Panc1 (cell line): Measurements from ENCODE around the gene HNRNPU. TPM values are rescaled to one million over a fixed set of nuclear protein-coding genes. Genes with fewer than 3 reads are reported as not detected.

ENCODE experiments used
- ATAC-seq: fragments of 200-7000 bp; cut with Tn5 transposase; 2 replicates; pipeline ENCODE4 v1.9.1; 2020; ENCODE audit warnings: mild to moderate bottlenecking, moderate library complexity
- BruUV-seq: library from RNA; stranded (reverse); fragments of 400-500 nt; replicated peaks from 2 replicates; lab custom pipeline; 2021; lab: Mats Ljungman, UMichigan
- CTCF ChIA-PET: fragments of 300-600 bp; sonication (Branson Sonifier 250); formaldehyde crosslinking; loops from one replicate; lab custom pipeline; 2022; ENCODE audit warnings: antibody characterized with exemption; lab: Charles Lee
- POLR2A ChIA-PET: fragments of 300-600 bp; sonication (Branson Sonifier 250); formaldehyde crosslinking; loops from one replicate; lab custom pipeline; 2022; ENCODE audit warnings: antibody characterized with exemption; lab: Charles Lee
- DNase-seq: peaks from one replicate; pipeline ENCODE4 v3.0.0-alpha.2; 2010; ENCODE audit warnings: low read depth, low spot score
- H3K27ac ChIP-seq: 2 replicates; pipeline ENCODE4 v1.5.1; 2011; ENCODE audit warnings: mild to moderate bottlenecking, low read length, inconsistent platforms
- H3K27me3 ChIP-seq: fragments of 200-500 bp; sonication (Bioruptor generic); 2 replicates; pipeline ENCODE4 v1.6.0; 2014; ENCODE audit warnings: low read length, inconsistent platforms; ENCODE audit not compliant: control insufficient read depth, insufficient read depth
- H3K36me3 ChIP-seq: fragments of 200-500 bp; sonication (Bioruptor generic); 2 replicates; pipeline ENCODE4 v1.5.1; 2014; ENCODE audit warnings: inconsistent platforms, mild to moderate bottlenecking, low read length, moderate library complexity; ENCODE audit not compliant: control insufficient read depth, insufficient read depth
- H3K4me1 ChIP-seq: 2 replicates; pipeline ENCODE4 v1.5.1; 2011; ENCODE audit warnings: inconsistent platforms, mild to moderate bottlenecking, low read length, moderate library complexity; ENCODE audit not compliant: control insufficient read depth, insufficient read depth
- H3K4me3 ChIP-seq, 2 experiments: 2 replicates each; pipeline ENCODE4 v1.5.1; 2011 to 2012; ENCODE audit warnings: low read depth in 2 of 2, low read length in 2 of 2, mild to moderate bottlenecking in 2 of 2, inconsistent platforms in 1 of 2, moderate library complexity in 1 of 2
- H3K9me3 ChIP-seq: fragments of 200-500 bp; sonication (Bioruptor generic); 2 replicates; pipeline ENCODE4 v1.5.1; 2014; ENCODE audit warnings: low read depth, mild to moderate bottlenecking, inconsistent platforms, low read length, moderate library complexity; ENCODE audit not compliant: control insufficient read depth, insufficient read depth
- POLR2AphosphoS5 ChIP-seq: IDR thresholded peaks from 2 replicates; pipeline ENCODE4 v1.6.1; 2012; ENCODE audit warnings: mild to moderate bottlenecking, low read depth, low read length, moderate library complexity
- REST ChIP-seq, 2 experiments: IDR thresholded peaks; 2 replicates each; pipeline ENCODE4 v1.6.1; 2011 to 2012; ENCODE audit warnings: low read depth in 2 of 2, control low read depth in 1 of 2, low read length in 1 of 2, mild to moderate bottlenecking in 1 of 2, moderate library complexity in 1 of 2; ENCODE audit not compliant: insufficient read depth in 1 of 2
- SIN3A ChIP-seq: IDR thresholded peaks from 2 replicates; pipeline ENCODE4 v1.6.1; 2012; ENCODE audit warnings: low read depth, mild to moderate bottlenecking, low read length, moderate library complexity, borderline replicate concordance; ENCODE audit not compliant: insufficient read depth
- TCF7L2 ChIP-seq: IDR thresholded peaks from 2 replicates; pipeline ENCODE4 v1.6.1; 2011; ENCODE audit warnings: mild to moderate bottlenecking, low read depth, low read length, inconsistent platforms
- in situ Hi-C: cut with HindIII; loops from 2 replicates; pipeline ENCODE4 v1.10.0; 2016; ENCODE audit warnings: low sequenced_read_pairs, low pct_unique_long_range_greater_than_20kb
- intact Hi-C: fragments of 100-400 bp; cut with micrococcal nuclease; formaldehyde crosslinking; loops from one replicate; pipeline ENCODE4 v1.10.0; 2022; ENCODE audit not compliant: unreplicated experiment
- total RNA-seq: library from RNA; stranded (reverse); gene quantifications from one replicate; pipeline ENCODE4 v1.2.1, GENCODE V29; 2021; ENCODE audit not compliant: unreplicated experiment
- TF ChIP-seq, protein P1 (sequence below): fragments of 450-650 bp; IDR thresholded peaks from 2 replicates; pipeline ENCODE4 v1.5.1; 2017; ENCODE audit warnings: mild to moderate bottlenecking

The HNRNPU gene
- total RNA-seq, 1 experiment from 2014 or later, result 361 TPM

GRCh38 chr1:244800821-244801220 is 63.5 kb downstream of the HNRNPU start:
- no peak for TF ChIP-seq SIN3A
- TF ChIP-seq REST (IDR thresholded peaks at IDR 0.05; ENCODE audit: insufficient read depth in 1 of 2, low read depth in 2 of 2, low read length in 1 of 2), result no peak
- TF ChIP-seq, protein P1, sequence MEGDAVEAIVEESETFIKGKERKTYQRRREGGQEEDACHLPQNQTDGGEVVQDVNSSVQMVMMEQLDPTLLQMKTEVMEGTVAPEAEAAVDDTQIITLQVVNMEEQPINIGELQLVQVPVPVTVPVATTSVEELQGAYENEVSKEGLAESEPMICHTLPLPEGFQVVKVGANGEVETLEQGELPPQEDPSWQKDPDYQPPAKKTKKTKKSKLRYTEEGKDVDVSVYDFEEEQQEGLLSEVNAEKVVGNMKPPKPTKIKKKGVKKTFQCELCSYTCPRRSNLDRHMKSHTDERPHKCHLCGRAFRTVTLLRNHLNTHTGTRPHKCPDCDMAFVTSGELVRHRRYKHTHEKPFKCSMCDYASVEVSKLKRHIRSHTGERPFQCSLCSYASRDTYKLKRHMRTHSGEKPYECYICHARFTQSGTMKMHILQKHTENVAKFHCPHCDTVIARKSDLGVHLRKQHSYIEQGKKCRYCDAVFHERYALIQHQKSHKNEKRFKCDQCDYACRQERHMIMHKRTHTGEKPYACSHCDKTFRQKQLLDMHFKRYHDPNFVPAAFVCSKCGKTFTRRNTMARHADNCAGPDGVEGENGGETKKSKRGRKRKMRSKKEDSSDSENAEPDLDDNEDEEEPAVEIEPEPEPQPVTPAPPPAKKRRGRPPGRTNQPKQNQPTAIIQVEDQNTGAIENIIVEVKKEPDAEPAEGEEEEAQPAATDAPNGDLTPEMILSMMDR, result no peak
- TF ChIP-seq TCF7L2, result no peak
- no peak for TF ChIP-seq POLR2AphosphoS5
- Histone ChIP-seq H3K9me3 (no peaks in the 10 kb centered on the region), H3K27me3 (no peaks in the 10 kb centered on the region), H3K4me1 (no peaks in the 10 kb centered on the region), H3K27ac (no peak overlapping the region), H3K36me3 (no peaks in the 10 kb centered on the region), H3K4me3 (no peak overlapping the region)
- ATAC-seq (no peak), DNase-seq (no peak)
- intact Hi-C loops, result loop anchor here (5.0 kb wide), 1 partner anchor 691 kb away; no protein-coding TSS in a partner anchor
- ChIA-PET POLR2A (no interaction called here), CTCF (interaction anchor here (0.7 to 0.9 kb wide), 3 partner anchors 10 to 298 kb away, joined by 3 to 6 read pairs (median 5); no protein-coding TSS in a partner anchor)
- BruUV-seq, result no TSS peak
- in situ Hi-C loops, result no loop called here

Other genes with a start within 250 kb of the HNRNPU start
- gene DESI2, start 211.4 kb downstream of the HNRNPU start, total RNA-seq, result 53.9 TPM
- gene COX20, start 28.9 kb downstream of the HNRNPU start, total RNA-seq, result 55.0 TPM